ENCODE data around the gene KIF11. TPM values are rescaled to one million over a fixed set of nuclear protein-coding genes. Genes with fewer than 3 reads are reported as not detected.

KIF11 gene
- total and polyA plus RNA-seq, 2 of the 4 experiments (the other 2 are of a cell fraction): 8.8 to 18.3 TPM

DNA sequence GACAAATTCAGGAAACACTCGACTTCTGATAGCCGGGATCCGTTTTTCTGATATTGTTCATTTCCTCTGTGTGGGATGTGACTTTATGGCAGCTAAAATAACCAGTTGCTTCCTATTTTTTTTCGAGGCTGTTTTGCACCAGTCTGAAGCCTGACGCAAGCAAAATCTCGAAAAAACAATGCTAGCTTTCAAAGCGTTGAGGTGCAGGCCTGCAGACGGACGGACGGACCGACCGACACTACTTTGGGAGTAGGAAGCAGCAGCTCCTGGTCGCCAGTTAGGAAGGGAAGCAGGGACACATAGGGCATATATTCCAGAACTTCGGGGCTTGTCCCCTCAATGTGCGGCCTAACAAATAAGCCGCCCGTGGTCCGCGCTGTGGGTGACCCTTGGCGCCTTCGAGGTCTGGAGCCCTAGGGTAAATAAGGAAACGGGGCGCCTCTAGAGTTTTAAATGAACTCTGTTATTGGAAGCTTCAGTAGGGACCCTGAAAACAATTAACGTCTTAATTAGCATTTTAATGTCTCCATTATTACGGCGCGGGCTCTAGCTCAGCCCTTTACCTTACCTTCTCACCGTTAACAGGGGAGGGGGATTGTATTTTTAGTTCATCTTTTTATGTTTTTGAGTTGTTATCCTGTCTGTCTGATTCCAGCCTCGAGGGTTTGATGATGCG lies 98.1 kb downstream of the KIF11 start:
- 65% methylated on average over 10 of the region's 30 CpGs; no CpG with 5 or more reads in 1 of the 2 experiments for WGBS, 2 experiments (ENCODE audit: extremely low coverage in 2 of 2, insufficient read length in 1 of 2)
- peaks cover 16% of the 10 kb centered on the region for H3K4me1 ChIP-seq (ENCODE audit: control insufficient read depth, insufficient read depth, low read length)

More for the DNA sequence above, 98.1 kb downstream of the KIF11 start:
- ChIA-PET CTCF (interaction anchor here (0.6 to 1.2 kb wide), 3 partner anchors 10 to 152 kb away, joined by 3 to 4 read pairs (median 3); no protein-coding TSS in a partner anchor), POLR2A (ENCODE audit: unreplicated experiment) (interaction anchor here (0.6 kb wide), 1 partner anchor 156 kb away, joined by 3 read pairs; no protein-coding TSS in a partner anchor)
- Histone ChIP-seq H3K4ac (ENCODE audit: low read depth, low read length) (peak overlapping the region; percentile 73), H3K9ac (ENCODE audit: low read depth, low read length) (peak overlapping the region; percentile 79; the same call in 1 of the 2 replicates), H3K4me3 (ENCODE audit: insufficient read depth, low read depth, low read length) (peak overlapping the region; percentile 95), H3K56ac (ENCODE audit: extremely low read depth, insufficient read depth, low read length) (peak overlapping the region; percentile 51; the same call in 1 of the 2 replicates), H2BK15ac (ENCODE audit: low read depth, low read length) (no peak overlapping the region), H3K23ac (ENCODE audit: low read depth, low read length) (peak overlapping the region; percentile 91), H3K9me3 (ENCODE audit: control insufficient read depth, insufficient read depth, low read length) (peaks cover 6% of the 10 kb centered on the region; the same call in 1 of the 2 replicates), H2BK20ac (ENCODE audit: low read depth, low read length) (peak overlapping the region; percentile 21; the same call in 1 of the 2 replicates), H3K18ac (ENCODE audit: low read depth, low read length) (0 out of 2 replicates have a peak overlapping the region, but pooled peaks have one; percentile 25), H3K27ac (ENCODE audit: insufficient read depth, low read length) (peak overlapping the region; percentile 12; the same call in 1 of the 2 replicates), H2BK120ac (ENCODE audit: low read depth, low read length) (0 out of 2 replicates have a peak overlapping the region, but pooled peaks have one; percentile 8), H3K36me3 (ENCODE audit: control insufficient read depth, insufficient read depth, low read length) (peaks cover 9% of the 10 kb centered on the region), H3K27me3 (ENCODE audit: control insufficient read depth, insufficient read depth, low read length) (no peaks in the 10 kb centered on the region), H4K20me1 (ENCODE audit: insufficient read depth, low read length) (0 out of 2 replicates have a peak, but pooled peaks cover 3% of the 10 kb centered on the region), H4K8ac (ENCODE audit: low read depth in 2 of 2, low read length in 2 of 2) (peak overlapping the region in 1 of 2 experiments; percentile 62; a peak in 1 of 4 replicates), H2AK5ac (ENCODE audit: low read depth, low read length) (no peak overlapping the region), H3K9me1 (ENCODE audit: insufficient read depth, low read length) (0 out of 2 replicates have a peak, but pooled peaks cover 5% of the 10 kb centered on the region), H4K5ac (ENCODE audit: low read depth, low read length) (peak overlapping the region; percentile 42; the same call in 1 of the 2 replicates), H3K4me2 (ENCODE audit: low read depth, low read length) (peak overlapping the region; percentile 94), H3K14ac (replicated peaks; ENCODE audit: low read depth, low read length) (peak overlapping the region; percentile 71), H2AK9ac (replicated peaks; ENCODE audit: low read depth, low read length, poor library complexity) (peak overlapping the region; percentile 94), H2AFZ (replicated peaks; ENCODE audit: low read length, poor library complexity) (peak overlapping the region; percentile 94), H4K91ac (ENCODE audit: insufficient read depth, low read depth, low read length) (no peak overlapping the region), H3K79me1 (ENCODE audit: low read depth in 1 of 2, low read length in 2 of 2) (peaks cover 20 to 44% of the 10 kb centered on the region in 2 experiments; a peak in 3 of 4 replicates), H2BK5ac (ENCODE audit: low read depth, low read length, poor library complexity, severe bottlenecking) (no peak overlapping the region)
- ATAC-seq (ENCODE audit: low read depth): no peak
- no peak for DNase-seq
- TF ChIP-seq, protein P1, sequence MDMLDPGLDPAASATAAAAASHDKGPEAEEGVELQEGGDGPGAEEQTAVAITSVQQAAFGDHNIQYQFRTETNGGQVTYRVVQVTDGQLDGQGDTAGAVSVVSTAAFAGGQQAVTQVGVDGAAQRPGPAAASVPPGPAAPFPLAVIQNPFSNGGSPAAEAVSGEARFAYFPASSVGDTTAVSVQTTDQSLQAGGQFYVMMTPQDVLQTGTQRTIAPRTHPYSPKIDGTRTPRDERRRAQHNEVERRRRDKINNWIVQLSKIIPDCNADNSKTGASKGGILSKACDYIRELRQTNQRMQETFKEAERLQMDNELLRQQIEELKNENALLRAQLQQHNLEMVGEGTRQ (IDR thresholded peaks at IDR 0.05; ENCODE audit: low read depth, low read length): no peak
- TF ChIP-seq CEBPB (IDR thresholded peaks at IDR 0.05; ENCODE audit: low read depth, low read length): no peak
- no peak for TF ChIP-seq SMC3 (IDR thresholded peaks at IDR 0.05; ENCODE audit: low read depth, low read length)
- TF ChIP-seq MAFK (IDR thresholded peaks at IDR 0.05; ENCODE audit: low read depth, low read length): no peak
- TF ChIP-seq RFX5 (IDR thresholded peaks at IDR 0.05; ENCODE audit: low read depth, low read length): no peak
- in situ Hi-C loops (cut with MboI; ENCODE audit: low sequenced_read_pairs): no loop called here
- intact Hi-C loops (cut with micrococcal nuclease): loop anchor here (5.0 kb wide), 1 partner anchor 131 kb away; no protein-coding TSS in a partner anchor
- dilution Hi-C loops (cut with HindIII; ENCODE audit: low sequenced_read_pairs, unreplicated experiment): no loop called here
- TSS peak; percentile 33 for BruUV-seq (replicated peaks)
